ENCODE data around the gene ATP8A2. TPM values are rescaled to one million over a fixed set of nuclear protein-coding genes. Genes with fewer than 3 reads are reported as not detected.

Gene ATP8A2
- polyA plus RNA-seq, 3 donors from 2014 or later, result 0.20 to 0.38 TPM; not detected in 1

DNA sequence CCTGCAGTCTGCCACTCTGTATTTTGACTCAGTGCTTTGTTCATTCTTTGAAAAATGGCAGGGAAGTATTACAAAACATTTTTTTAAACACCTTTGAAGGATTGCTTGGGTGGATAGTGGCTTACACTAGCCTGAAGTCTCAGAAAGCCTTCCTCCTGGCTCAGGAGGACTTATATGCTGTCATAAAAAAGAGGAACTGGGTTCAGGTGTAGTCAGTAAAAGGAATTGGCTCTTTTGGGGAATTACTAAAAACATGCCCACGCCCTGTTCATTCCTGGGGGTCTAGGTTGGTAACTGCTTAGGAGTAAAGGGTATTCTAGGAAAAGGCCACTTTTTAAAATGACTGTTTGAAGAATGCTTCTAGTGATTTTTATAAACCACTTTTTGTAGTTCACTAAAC is 493.2 kb downstream of the ATP8A2 start:
- Mint-ChIP-seq H3K36me3 (peaks cover 3 to 8% (median 4%) of the 10 kb centered on the region in 3 donors), H3K27me3 (ENCODE audit: low read depth in 3 of 3) (peaks cover 0 to 4% (median 2%) of the 10 kb centered on the region in 3 donors), H3K27ac (no peak overlapping the region), H3K9me3 (no peaks in the 10 kb centered on the region), H3K4me1 (no peaks in the 10 kb centered on the region), H3K4me3 (no peak overlapping the region)
- no peak for DNase-seq

DNA sequence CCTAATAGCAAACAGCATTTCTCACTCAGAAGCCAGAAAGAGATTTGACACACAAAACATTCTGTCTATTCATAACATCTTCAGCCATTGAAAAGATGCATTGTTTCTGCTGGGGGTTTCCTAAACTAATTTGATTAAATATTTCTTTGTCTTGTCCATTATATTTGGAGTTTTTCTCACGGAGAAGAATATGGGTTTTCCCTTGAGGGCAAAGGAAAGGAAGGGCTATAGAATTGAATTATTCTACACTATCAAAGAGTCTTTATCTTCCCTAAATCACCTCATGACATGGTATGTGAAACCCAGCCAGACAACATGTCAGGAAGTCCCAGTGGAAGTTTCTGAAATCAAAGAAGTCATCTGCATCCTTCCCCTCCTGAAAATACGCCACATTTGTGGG is 493.6 kb downstream of the ATP8A2 start:
- no peaks in the 10 kb centered on the region for H3K4me1 Mint-ChIP-seq
- H3K27me3 Mint-ChIP-seq (ENCODE audit: low read depth in 3 of 3), result peaks cover 0 to 6% (median 4%) of the 10 kb centered on the region in 3 donors
- no peak overlapping the region for H3K4me3 Mint-ChIP-seq
- no peak for DNase-seq
- H3K9me3 Mint-ChIP-seq, result no peaks in the 10 kb centered on the region
- peaks cover 3 to 8% (median 4%) of the 10 kb centered on the region in 3 donors for H3K36me3 Mint-ChIP-seq
- H3K27ac Mint-ChIP-seq, result no peak overlapping the region

DNA sequence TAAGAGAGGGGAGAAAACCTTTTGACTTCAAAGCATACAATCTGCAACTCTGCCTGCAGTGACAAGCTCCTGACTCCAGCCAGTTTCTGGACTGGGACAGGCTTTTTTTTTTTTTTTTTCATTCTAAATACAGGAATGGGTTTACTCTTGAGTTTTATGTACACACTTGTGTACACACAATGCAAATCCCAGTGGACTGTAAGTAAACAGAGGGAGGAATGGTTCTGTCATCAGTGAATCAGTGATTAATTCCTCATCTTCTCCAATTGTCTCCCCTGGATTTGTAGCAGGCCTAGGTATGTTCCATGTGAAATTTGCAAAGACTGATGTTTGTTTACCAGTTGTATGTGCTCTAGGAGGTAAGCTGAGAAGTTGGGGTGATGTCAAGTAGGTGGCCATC is 495.3 kb downstream of the ATP8A2 start:
- Mint-ChIP-seq H3K4me1 (peaks cover 5% of the 10 kb centered on the region in 2 donors), H3K27ac (no peak overlapping the region), H3K4me3 (no peak overlapping the region), H3K27me3 (ENCODE audit: low read depth in 3 of 3) (peaks cover 2 to 6% (median 4%) of the 10 kb centered on the region in 3 donors), H3K9me3 (no peaks in the 10 kb centered on the region), H3K36me3 (peaks cover 0 to 4% (median 3%) of the 10 kb centered on the region in 3 donors)
- DNase-seq, result no peak

DNA sequence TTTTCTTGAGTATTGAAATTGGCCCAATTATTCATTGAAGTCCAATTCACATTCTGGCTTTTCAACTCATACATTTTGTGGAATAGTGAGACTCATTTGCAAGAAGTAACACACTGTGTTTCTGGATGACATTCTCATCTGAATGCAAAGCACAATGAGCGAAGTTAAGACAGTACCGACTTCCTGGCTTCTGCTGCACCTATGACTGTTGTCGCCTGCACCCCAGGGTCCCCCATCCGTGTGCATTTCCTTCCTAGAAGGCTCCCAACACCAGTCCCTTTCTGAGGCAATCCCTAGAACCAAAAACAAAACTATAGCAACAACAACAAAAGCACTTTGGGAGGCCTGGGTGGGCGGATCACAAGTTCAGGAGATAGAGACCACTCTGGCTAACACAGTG is 496.7 kb downstream of the ATP8A2 start:
- Mint-ChIP-seq H3K4me1 (peaks cover 5 to 9% of the 10 kb centered on the region in 2 donors), H3K27me3 (ENCODE audit: low read depth in 3 of 3) (peaks cover 2 to 6% (median 3%) of the 10 kb centered on the region in 3 donors), H3K27ac (no peak overlapping the region), H3K9me3 (no peaks in the 10 kb centered on the region), H3K4me3 (no peak overlapping the region), H3K36me3 (peaks cover 0 to 4% (median 3%) of the 10 kb centered on the region in 3 donors)
- DNase-seq, result no peak

DNA sequence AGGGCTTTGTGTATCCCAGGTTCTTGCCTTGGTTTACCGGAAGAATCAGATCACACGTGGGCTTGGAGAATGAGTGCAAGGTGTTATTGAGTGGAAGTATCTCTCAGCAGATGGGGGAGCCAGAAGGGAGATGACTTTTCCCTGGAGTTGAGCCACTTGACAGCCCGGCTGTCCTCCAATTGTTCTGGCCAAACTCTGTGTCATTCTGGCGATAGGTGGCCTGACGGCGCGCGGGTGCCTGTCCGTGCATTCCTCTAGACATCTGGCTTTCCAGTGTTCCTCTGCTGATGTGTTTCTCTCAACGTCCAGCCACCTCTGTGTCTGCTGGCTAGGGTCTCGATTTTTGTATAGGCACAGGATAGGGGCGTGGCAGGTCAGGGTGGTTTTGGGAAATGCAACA is 498.2 kb downstream of the ATP8A2 start:
- Mint-ChIP-seq H3K27me3 (ENCODE audit: low read depth in 3 of 3) (peaks cover 2 to 6% (median 3%) of the 10 kb centered on the region in 3 donors), H3K4me1 (peaks cover 17 to 21% of the 10 kb centered on the region in 2 donors), H3K9me3 (no peaks in the 10 kb centered on the region), H3K4me3 (no peak overlapping the region), H3K27ac (no peak overlapping the region), H3K36me3 (no peaks in the 10 kb centered on the region)
- no peak for DNase-seq

DNA sequence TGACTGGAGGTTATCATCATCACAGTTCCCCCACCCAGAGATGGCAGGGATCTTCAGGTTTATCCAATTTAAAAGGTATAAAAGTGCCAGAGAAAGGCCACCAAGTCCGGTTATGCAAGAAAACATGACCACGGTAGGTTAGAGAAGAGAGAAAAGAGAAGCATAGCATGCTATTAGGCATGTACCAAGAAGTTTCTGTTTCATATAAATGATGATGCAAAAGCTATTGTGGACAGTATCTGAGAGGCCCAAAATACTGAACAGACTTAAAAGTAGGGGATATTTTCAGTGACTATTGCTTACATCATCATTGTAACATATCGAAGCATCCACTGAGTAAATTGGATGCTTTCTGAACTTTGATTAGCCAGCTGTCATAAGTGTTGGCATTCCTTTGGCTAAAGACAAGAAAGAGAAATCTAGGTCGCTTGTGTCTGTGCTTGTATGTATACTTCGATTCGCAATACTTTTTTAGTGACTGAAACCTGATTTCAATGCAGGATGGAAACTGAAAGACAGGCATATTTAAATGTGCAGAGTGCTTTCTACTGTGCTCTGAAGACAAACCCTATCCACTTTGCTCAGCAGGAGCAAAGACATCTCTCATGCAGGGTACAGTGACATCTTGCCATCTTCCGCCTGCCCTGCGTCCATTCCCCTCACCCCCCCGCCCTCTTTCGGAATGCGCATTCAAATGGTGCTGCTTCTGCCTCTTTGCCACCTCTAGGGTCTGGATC is 499.8 kb downstream of the ATP8A2 start:
- Mint-ChIP-seq H3K27ac (no peak overlapping the region), H3K4me1 (peaks cover 21 to 25% of the 10 kb centered on the region in 2 donors)

DNA sequence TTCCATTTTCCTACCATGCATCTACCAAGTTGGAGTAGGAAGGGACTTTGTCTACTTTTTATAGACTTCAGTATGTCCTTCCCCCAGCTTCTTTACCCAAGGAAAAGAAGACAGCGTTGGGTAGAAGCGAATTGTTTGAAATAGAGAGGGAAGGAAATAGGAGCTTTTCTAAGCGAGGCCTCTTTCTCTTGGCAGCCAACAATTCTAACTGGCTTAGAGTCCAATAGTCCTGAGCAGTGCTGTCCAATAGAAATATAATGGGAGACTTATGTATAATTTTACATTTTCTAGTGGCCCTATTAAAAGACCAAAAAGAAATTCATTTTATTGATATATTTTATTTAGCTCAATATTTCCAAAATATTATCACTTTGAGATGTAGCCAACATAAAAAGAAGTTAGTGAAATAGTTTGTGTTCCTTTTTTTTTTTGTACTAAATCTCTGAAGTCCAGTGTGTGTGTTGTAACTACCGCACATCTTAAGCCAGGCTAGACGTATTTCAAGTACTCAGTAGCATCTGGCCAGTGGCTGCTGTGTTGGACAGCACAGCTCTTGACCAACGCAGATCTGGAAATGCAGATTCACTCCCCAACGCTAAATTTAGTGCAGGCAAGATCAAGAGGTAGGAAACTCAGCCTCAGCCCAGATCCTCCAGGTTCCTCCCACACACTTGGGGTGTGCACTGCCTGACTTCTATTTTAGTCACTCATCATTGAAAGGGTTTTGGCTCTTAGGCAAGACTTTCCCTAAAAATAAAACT is 500.9 kb downstream of the ATP8A2 start:
- Mint-ChIP-seq H3K27ac (peak overlapping the region in 1 of 6 donors; percentile 58), H3K4me1 (peaks cover 21 to 25% of the 10 kb centered on the region in 2 donors), H3K36me3 (no peaks in the 10 kb centered on the region), H3K9me3 (peaks cover 0 to 3% (median 0%) of the 10 kb centered on the region in 6 donors), H3K27me3 (ENCODE audit: low read depth in 3 of 3) (peaks cover 0 to 7% (median 5%) of the 10 kb centered on the region in 3 donors), H3K4me3 (peak overlapping the region in 1 of 5 donors; percentile 29)
- no peak for DNase-seq

More for the DNA sequence above, 499.8 kb downstream of the ATP8A2 start:
- peaks cover 0 to 3% (median 0%) of the 10 kb centered on the region in 6 donors for H3K9me3 Mint-ChIP-seq
- H3K36me3 Mint-ChIP-seq, result no peaks in the 10 kb centered on the region
- no peak overlapping the region for H3K4me3 Mint-ChIP-seq
- no peak for DNase-seq
- peaks cover 0 to 9% (median 5%) of the 10 kb centered on the region in 3 donors for H3K27me3 Mint-ChIP-seq (ENCODE audit: low read depth in 3 of 3)

DNA sequence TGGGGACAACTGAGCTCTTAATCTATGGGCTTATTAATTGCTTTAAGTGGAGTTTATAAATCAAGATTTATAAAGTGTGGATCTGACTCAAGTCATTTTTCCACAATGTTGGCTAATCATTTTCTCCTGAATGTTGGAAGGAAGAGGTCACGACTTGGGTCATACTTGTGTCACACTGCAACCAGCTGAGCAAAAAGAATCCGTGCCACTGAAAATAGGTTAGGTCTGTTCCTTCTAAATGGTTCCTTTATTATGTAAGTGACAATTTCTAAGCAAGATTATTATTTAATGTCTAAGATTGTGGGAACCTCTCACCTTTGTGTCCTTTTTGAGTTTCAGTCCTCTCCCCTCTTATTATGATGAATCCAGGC is 501.5 kb downstream of the ATP8A2 start:
- Mint-ChIP-seq H3K4me3 (no peak overlapping the region), H3K27ac (no peak overlapping the region), H3K4me1 (peaks cover 21 to 25% of the 10 kb centered on the region in 2 donors), H3K36me3 (peaks cover 0 to 3% (median 0%) of the 10 kb centered on the region in 3 donors), H3K9me3 (peaks cover 0 to 4% (median 0%) of the 10 kb centered on the region in 6 donors), H3K27me3 (ENCODE audit: low read depth in 3 of 3) (peaks cover 0 to 7% (median 5%) of the 10 kb centered on the region in 3 donors)
- DNase-seq, result no peak

DNA sequence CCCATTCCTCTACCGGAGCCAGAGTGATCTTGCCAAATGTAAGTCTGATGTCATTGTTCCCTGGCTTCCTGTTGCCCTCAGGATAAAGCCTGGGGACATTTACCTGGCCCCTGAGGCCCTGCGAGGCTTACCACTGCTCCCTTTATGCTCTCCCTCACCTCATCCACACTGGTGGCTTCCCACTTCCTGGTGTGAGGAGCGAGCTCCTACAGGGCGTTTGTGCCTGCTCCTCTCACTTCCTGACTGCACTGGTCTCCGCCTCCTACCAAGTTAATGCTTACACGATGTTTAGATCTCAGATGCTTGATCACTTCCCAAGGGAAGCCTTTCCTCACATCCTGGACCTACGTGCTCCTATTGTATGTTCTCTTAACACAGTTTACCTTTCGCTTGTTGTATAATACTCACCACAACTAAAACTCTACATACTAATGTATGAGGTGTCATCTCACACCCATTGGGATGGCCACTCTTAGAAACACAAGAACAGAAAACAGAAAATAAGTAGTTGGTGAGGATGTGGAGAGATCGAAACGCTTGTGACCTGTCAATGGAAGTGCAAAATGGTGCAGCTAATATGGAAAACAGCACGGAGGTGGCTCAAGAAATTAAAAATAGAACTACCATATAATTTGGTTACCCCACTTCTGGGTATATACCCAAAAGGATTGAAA is 502.4 kb downstream of the ATP8A2 start:
- H3K4me3 Mint-ChIP-seq, result peak overlapping the region in 4 of 5 donors; percentile 5 to 59 (median 41)
- no peak for DNase-seq
- peaks cover 0 to 3% (median 0%) of the 10 kb centered on the region in 3 donors for H3K36me3 Mint-ChIP-seq
- H3K9me3 Mint-ChIP-seq, result peaks cover 0 to 4% (median 0%) of the 10 kb centered on the region in 6 donors
- peaks cover 21 to 25% of the 10 kb centered on the region in 2 donors for H3K4me1 Mint-ChIP-seq
- peak overlapping the region; percentile 0 to 88 (median 8) for H3K27ac Mint-ChIP-seq
- H3K27me3 Mint-ChIP-seq (ENCODE audit: low read depth in 3 of 3), result peaks cover 0 to 11% (median 5%) of the 10 kb centered on the region in 3 donors

DNA sequence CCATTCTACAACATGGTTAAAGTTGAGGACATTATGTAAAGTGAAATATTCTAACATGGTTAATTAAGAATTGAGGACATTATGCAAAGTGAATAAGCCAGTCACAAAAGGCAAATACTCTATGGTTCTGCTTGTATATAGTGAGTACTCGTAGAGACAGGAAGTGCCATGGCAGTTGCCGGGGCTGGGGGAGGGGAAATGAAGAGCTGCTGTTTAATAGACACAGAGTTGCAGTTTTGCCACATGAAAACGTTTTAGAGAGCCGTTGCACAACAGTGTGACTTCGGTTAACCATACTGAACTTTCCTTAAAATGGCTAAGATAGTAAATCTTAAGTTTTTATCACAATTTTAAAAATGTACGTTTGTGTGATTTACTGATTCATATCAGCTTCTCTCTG is 503.1 kb downstream of the ATP8A2 start:
- H3K9me3 Mint-ChIP-seq, result peaks cover 0 to 4% (median 0%) of the 10 kb centered on the region in 6 donors
- DNase-seq, result peak; percentile 23 to 37 (median 27)
- peaks cover 0 to 3% (median 0%) of the 10 kb centered on the region in 3 donors for H3K36me3 Mint-ChIP-seq
- H3K27me3 Mint-ChIP-seq (ENCODE audit: low read depth in 3 of 3), result peaks cover 0 to 11% (median 5%) of the 10 kb centered on the region in 3 donors
- peaks cover 21 to 25% of the 10 kb centered on the region in 2 donors for H3K4me1 Mint-ChIP-seq
- peak overlapping the region; percentile 6 to 88 (median 60) for H3K27ac Mint-ChIP-seq
- H3K4me3 Mint-ChIP-seq, result peak overlapping the region; percentile 5 to 59 (median 51)

DNA sequence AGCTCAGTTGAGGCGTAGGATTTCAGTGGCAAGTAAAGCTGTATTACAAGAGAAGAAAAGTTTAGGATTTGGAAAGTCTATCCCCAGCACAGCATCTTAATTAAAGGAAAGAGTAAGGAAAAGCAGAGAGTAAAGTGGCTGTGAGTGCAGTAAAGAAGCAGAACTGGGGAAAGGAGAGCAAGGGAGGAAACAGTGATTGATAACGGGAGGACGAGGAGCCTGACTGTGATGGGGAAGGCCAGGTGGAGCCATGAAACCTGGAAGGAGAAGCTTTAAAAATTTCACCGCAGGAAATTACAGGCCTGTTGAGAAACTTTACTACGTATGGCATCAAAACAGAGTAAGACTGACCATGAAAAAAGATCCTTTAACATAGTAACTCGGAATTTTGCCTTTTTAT is 504.5 kb downstream of the ATP8A2 start:
- Mint-ChIP-seq H3K4me1 (peaks cover 16 to 20% of the 10 kb centered on the region in 2 donors), H3K4me3 (no peak overlapping the region), H3K36me3 (peaks cover 0 to 3% (median 0%) of the 10 kb centered on the region in 3 donors), H3K27me3 (ENCODE audit: low read depth in 3 of 3) (peaks cover 2 to 6% (median 3%) of the 10 kb centered on the region in 3 donors), H3K27ac (no peak overlapping the region), H3K9me3 (peaks cover 0 to 4% (median 0%) of the 10 kb centered on the region in 6 donors)
- DNase-seq, result no peak

DNA sequence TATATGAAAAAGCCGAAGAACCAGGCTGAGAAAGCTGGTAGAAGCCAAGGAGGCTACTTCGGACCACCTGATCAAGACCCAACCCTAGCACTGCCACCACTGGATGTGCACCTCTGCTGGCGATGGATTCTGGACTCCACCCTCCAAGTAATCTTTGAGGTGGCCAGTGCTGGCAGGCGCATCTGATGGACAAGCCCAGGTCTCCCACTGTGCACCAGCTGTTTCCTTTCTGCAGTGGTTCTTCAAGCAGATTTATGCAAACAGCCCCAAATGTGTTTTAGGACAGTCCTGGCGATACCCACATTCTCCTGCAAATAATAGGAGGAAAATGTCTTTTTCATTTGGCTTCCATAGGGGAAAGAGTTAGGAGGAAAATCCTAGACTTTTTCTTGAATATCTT is 507.7 kb downstream of the ATP8A2 start:
- H3K27me3 Mint-ChIP-seq (ENCODE audit: low read depth in 3 of 3), result peaks cover 3 to 6% (median 5%) of the 10 kb centered on the region in 3 donors

DNA sequence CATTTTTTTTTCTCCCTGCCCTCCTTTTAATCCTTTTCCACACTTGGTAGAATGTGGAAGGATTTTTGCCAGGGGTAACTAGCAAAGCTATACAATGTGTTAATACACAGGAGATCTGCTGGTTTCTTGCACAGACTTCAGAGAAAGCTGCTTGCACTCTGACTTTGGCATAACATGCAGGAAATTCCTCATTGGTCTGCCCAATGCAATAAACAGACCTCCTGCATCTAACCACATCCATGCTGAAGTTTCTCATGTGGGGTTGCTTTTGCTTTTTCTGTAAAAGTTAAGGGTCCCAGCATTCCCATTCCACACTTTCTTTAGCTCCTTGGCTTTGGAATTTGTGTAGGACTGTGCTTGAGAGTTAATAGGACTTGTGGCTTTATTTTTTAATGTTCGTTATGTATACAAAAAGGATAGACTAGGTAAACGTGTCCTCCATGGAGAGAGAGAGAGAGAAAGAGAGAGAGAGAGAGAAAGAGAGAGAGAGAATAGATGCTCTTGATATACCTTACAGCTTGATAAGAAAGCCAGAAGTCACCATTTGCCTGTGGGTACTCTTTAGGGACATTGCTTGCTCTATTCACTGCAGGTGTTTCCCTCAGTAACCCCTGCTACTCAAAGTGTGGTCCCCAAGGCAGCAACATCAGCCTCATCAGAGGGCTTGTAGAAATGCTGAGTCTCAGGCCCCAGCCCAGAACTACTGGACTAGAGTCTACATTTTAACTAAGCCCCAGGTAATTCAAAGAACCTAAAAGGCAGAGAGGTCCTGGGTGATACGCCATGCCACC is 509.6 kb downstream of the ATP8A2 start:
- peaks cover 0 to 3% of the 10 kb centered on the region in 2 donors for H3K4me1 Mint-ChIP-seq
- DNase-seq, result no peak
- H3K9me3 Mint-ChIP-seq, result peaks cover 0 to 1% (median 0%) of the 10 kb centered on the region in 6 donors
- H3K27ac Mint-ChIP-seq, result peak overlapping the region in 1 of 6 donors; percentile 25
- H3K4me3 Mint-ChIP-seq, result no peak overlapping the region
- peaks cover 0 to 3% (median 0%) of the 10 kb centered on the region in 3 donors for H3K36me3 Mint-ChIP-seq
- H3K27me3 Mint-ChIP-seq (ENCODE audit: low read depth in 3 of 3), result peaks cover 2 to 8% (median 4%) of the 10 kb centered on the region in 3 donors

More for the DNA sequence above, 507.7 kb downstream of the ATP8A2 start:
- H3K4me3 Mint-ChIP-seq, result no peak overlapping the region
- no peak overlapping the region for H3K27ac Mint-ChIP-seq
- peaks cover 8 to 12% of the 10 kb centered on the region in 2 donors for H3K4me1 Mint-ChIP-seq
- no peak for DNase-seq
- peaks cover 0 to 4% (median 0%) of the 10 kb centered on the region in 6 donors for H3K9me3 Mint-ChIP-seq
- peaks cover 0 to 3% (median 0%) of the 10 kb centered on the region in 3 donors for H3K36me3 Mint-ChIP-seq

All from immature natural killer cell (primary cell).